Liver (tissue), 3 donors: ENCODE measurements around the gene GPR62.
"Not testable (repeated sequence)": the region's sequence is repeated elsewhere in the genome, so short reads cannot be mapped to it uniquely, and the experiment has no call there.

Experiments used
- CTCF ChIP-seq: fragments of 150-350 bp; IDR thresholded peaks from 2 replicates; pipeline ENCODE4 v1.5.1; 2017; ENCODE audit warnings: improper control_type of control experiment, low read depth, low read length; ENCODE audit not compliant: missing input control
- EGR1 ChIP-seq, 2 donors: IDR thresholded peaks; 2 replicates each; pipeline ENCODE4 v1.6.1; 2016 to 2018; ENCODE audit warnings: antibody characterized with exemption in 2 of 2, low read depth in 2 of 2
- FOXA1 ChIP-seq: IDR thresholded peaks from 2 replicates; pipeline ENCODE4 v1.6.1; 2016; ENCODE audit warnings: antibody characterized with exemption
- FOXA2 ChIP-seq: IDR thresholded peaks from 2 replicates; pipeline ENCODE4 v1.6.1; 2016; ENCODE audit warnings: antibody characterized with exemption
- GABPA ChIP-seq, 2 donors: IDR thresholded peaks in 1 of 2; conservative IDR thresholded peaks in 1 of 2; 2 replicates each; pipeline ENCODE4 v1.6.1; 2016; ENCODE audit warnings: antibody characterized with exemption in 2 of 2, mild to moderate bottlenecking in 1 of 2, moderate library complexity in 1 of 2
- MAX ChIP-seq: IDR thresholded peaks from 2 replicates; pipeline ENCODE4 v1.6.1; 2016; ENCODE audit warnings: antibody characterized with exemption
- SP1 ChIP-seq: IDR thresholded peaks from 2 replicates; pipeline ENCODE4 v1.6.1; 2018; ENCODE audit warnings: antibody characterized with exemption, mild to moderate bottlenecking
- TAF1 ChIP-seq: conservative IDR thresholded peaks from 2 replicates; pipeline ENCODE4 v1.6.1; 2016; ENCODE audit warnings: antibody characterized with exemption, mild to moderate bottlenecking
- ZBTB33 ChIP-seq: IDR thresholded peaks from 2 replicates; pipeline ENCODE4 v1.6.1; 2016; ENCODE audit warnings: antibody characterized with exemption
- TF ChIP-seq, protein P1 (sequence below): IDR thresholded peaks from 2 replicates; pipeline ENCODE4 v1.6.1; 2016; ENCODE audit warnings: antibody characterized with exemption, mild to moderate bottlenecking
- TF ChIP-seq, protein P2 (sequence below): IDR thresholded peaks from 2 replicates; pipeline ENCODE4 v1.6.1; 2016; ENCODE audit warnings: antibody characterized with exemption
- donor health status: healthy.
- donor health status: healthy.

DNA sequence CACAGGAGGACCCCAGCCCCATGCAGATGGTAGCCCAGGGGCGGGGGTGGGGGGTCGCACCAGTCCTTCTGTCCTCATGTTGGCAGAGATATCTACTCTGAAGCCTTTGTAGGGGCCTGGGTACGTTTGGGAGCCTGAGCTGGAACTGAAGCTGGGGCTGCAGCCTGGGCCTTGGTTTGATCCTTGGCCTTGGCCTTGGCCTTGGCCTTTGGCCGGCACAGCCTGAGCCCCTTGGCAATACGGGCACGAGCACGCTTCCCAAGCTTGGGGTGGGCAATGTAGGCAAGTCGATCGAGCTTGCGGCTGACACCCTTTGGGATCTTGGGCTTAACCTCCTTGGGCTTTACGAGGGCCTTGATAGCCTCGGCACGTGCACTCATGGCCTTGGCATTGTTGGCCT, 38.5 kb downstream of the GPR62 start:
- TF ChIP-seq CTCF; FOXA1; EGR1 (IDR thresholded peaks at IDR 0.05; ENCODE audit: low read depth in 2 of 2); MAX; GABPA (IDR thresholded peaks at IDR 0.05 in 1 of 2, conservative IDR thresholded peaks at IDR 0.05 in 1 of 2); TAF1; FOXA2; ZBTB33; SP1: not testable (repeated sequence)
- TF ChIP-seq, protein P1, sequence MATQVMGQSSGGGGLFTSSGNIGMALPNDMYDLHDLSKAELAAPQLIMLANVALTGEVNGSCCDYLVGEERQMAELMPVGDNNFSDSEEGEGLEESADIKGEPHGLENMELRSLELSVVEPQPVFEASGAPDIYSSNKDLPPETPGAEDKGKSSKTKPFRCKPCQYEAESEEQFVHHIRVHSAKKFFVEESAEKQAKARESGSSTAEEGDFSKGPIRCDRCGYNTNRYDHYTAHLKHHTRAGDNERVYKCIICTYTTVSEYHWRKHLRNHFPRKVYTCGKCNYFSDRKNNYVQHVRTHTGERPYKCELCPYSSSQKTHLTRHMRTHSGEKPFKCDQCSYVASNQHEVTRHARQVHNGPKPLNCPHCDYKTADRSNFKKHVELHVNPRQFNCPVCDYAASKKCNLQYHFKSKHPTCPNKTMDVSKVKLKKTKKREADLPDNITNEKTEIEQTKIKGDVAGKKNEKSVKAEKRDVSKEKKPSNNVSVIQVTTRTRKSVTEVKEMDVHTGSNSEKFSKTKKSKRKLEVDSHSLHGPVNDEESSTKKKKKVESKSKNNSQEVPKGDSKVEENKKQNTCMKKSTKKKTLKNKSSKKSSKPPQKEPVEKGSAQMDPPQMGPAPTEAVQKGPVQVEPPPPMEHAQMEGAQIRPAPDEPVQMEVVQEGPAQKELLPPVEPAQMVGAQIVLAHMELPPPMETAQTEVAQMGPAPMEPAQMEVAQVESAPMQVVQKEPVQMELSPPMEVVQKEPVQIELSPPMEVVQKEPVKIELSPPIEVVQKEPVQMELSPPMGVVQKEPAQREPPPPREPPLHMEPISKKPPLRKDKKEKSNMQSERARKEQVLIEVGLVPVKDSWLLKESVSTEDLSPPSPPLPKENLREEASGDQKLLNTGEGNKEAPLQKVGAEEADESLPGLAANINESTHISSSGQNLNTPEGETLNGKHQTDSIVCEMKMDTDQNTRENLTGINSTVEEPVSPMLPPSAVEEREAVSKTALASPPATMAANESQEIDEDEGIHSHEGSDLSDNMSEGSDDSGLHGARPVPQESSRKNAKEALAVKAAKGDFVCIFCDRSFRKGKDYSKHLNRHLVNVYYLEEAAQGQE = not testable (repeated sequence)
- TF ChIP-seq, protein P2, sequence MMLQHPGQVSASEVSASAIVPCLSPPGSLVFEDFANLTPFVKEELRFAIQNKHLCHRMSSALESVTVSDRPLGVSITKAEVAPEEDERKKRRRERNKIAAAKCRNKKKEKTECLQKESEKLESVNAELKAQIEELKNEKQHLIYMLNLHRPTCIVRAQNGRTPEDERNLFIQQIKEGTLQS = not testable (repeated sequence)
